Suppressor macrophage treated with lipopolysaccharide for 1 hour (primary cell): ENCODE results near the gene AGTPBP1.
A peak's percentile ranks its signal among the peaks of the same experiment; 100 is the strongest.

Experiments used
- DNase-seq, 3 donors: peaks; one replicate each; pipeline ENCODE4 v3.0.0-alpha.2; 2020 to 2022

The AGTPBP1 gene

DNA sequence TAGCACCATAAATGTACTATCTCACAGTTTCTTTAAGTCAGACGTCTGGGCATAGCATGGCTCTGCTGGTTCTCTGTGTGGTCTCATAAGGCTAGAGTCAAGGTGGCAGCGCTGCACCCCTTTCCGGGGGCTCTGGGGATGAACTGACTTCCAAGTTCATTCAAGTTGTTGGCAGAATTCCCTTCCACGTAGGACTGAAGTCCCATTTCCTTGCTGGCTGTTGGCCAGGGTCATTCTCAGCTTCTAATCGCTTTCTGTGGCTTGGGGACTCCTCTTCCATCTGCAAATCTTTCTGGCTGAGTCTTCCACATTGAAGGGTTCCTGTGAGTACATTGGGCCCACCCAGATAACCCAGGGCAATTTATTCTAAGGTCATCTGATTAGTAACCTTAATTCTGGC lies 211.0 kb downstream of the AGTPBP1 start:
- no peak for DNase-seq

DNA sequence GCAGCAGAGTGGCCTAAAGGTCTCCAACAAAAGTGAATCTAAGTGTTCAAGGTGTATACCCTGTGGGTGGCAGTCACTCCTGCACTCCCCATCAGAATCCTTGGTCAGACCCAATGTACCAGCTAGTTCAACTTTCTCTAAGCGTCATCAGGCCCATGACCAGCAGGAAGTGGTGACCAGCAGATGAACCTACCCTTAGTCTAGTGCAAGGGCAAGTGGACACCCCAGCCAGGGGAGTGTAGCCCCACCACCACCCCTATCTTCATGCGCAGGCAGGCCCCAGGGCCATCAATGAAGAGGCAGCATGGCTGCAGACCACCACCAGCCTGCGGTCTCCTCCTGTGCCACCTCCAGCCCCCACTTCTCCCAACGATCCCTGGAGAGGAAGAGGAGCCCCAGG lies 213.1 kb downstream of the AGTPBP1 start:
- no peak for DNase-seq

- no peak for DNase-seq
Measured at GRCh38 chr9:85528142-85528541, 213.6 kb downstream of the AGTPBP1 start.

- DNase-seq = no peak
Measured at GRCh38 chr9:85527331-85528020, 214.3 kb downstream of the AGTPBP1 start.

GRCh38 chr9:85524531-85524930 lies 217.2 kb downstream of the AGTPBP1 start:
- no peak for DNase-seq

- no peak for DNase-seq
Measured at GRCh38 chr9:85523202-85523601, 218.6 kb downstream of the AGTPBP1 start.

DNA sequence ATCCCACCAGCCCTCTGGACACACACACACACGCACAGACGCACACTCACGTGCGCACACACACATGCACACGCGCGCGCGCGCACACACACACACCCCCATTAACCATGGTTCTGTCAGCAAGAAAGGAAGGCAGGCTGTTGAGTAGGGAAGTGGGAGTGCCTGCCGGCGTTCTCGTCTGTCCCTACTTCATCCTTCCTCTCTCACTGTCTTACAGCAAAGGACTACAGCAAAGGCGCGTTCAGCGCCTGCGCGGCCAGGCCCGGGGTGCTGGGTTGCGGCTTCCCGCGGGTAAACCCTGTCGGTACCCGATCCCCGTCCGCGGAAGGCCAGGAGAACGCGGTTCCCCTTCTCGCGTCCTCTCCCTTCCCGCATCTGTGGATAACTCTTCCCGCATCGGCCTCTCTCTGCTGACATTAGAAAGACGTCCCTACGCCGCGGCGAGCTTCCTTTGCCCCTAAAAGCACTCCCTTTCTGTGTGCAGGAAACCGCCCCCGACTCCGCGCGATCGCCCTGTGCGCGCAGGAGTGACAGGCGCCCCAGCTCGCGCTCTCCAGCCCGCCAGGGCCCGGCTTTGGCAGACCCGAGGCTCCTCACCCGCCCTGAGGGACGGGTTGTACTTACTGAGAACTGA lies 219.2 kb downstream of the AGTPBP1 start:
- peak; percentile 69 to 80 (median 75) for DNase-seq

- no peak for DNase-seq
Measured at GRCh38 chr9:85521371-85522197, 220.2 kb downstream of the AGTPBP1 start.

DNA sequence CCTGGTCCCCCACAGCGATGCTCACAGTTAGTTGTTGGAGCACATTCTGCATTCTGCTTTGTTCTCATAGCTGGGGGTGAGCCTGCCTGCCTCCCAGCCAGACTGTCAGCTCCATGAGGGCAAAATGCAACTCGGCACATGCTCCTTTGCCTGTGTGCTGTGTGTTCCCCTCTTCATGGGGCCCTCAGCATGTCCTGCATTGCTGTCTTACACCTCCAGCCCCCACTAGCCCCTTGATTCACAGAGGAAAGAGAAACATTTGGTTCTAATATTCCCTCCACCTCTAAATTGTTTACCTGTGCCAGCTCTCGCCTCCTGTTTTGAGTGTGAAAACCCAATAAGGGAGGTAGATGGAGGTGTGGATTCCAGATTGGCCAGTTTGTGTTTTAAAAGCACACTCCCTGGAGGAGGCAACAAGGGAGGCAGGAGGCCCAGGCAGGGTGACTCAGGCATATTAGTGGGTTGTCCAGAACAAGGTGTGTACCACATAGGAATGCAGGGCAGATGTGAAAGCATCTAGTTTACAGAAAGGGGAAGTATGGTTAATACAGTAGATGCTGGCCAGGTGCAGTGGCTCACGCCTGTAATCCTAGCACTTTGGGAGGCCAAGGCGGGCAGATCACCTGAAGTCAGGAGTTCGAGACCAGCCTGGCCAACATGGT lies 224.6 kb downstream of the AGTPBP1 start:
- DNase-seq = no peak

GRCh38 chr9:85516455-85516854 lies 225.3 kb downstream of the AGTPBP1 start:
- no peak for DNase-seq

GRCh38 chr9:85515021-85515420 lies 226.7 kb downstream of the AGTPBP1 start:
- no peak for DNase-seq

- no peak for DNase-seq
Measured at GRCh38 chr9:85514256-85514655, 227.5 kb downstream of the AGTPBP1 start.

DNA sequence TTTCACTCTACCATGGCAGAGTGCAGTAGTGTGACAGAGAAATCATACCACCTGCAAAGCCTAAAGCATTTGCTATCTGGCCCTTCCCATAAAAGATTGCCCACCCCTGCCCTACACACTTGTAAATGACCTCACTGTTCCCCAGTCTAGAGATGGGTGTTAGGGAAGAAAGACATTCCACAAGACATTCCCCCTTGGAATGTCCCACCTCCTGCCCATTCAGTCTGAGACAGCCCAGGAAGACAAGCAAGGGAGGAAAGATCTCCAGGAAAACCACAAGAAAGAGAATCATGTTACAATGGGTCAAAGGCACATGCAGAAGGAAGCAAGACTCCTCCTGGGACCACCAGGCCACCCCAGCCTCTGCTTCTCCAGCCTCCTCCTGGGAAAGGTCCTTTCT lies 230.0 kb downstream of the AGTPBP1 start:
- no peak for DNase-seq

GRCh38 chr9:85510830-85511504 lies 230.8 kb downstream of the AGTPBP1 start:
- no peak for DNase-seq

- no peak for DNase-seq
Measured at GRCh38 chr9:85508616-85509015, 233.1 kb downstream of the AGTPBP1 start.

DNA sequence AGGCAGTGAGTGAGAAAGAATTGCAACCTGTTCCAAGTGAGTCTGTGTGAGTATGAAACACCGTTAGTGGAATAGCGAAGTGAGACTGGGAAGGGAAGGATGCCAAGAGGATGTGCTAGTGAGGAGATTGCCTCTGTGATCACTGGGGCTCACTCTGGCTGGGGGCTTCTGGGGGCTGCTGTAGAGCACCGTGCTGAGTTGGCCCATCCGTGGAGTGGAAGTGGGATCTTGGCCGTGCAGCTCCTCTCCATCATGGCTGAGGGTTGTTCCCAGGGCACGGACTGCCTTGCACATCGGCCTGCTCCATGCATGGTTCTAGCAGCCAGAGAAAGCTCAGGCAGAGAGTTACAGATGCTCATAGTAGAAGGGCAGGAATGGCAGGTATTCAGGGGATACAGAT lies 236.1 kb downstream of the AGTPBP1 start:
- DNase-seq = no peak

DNA sequence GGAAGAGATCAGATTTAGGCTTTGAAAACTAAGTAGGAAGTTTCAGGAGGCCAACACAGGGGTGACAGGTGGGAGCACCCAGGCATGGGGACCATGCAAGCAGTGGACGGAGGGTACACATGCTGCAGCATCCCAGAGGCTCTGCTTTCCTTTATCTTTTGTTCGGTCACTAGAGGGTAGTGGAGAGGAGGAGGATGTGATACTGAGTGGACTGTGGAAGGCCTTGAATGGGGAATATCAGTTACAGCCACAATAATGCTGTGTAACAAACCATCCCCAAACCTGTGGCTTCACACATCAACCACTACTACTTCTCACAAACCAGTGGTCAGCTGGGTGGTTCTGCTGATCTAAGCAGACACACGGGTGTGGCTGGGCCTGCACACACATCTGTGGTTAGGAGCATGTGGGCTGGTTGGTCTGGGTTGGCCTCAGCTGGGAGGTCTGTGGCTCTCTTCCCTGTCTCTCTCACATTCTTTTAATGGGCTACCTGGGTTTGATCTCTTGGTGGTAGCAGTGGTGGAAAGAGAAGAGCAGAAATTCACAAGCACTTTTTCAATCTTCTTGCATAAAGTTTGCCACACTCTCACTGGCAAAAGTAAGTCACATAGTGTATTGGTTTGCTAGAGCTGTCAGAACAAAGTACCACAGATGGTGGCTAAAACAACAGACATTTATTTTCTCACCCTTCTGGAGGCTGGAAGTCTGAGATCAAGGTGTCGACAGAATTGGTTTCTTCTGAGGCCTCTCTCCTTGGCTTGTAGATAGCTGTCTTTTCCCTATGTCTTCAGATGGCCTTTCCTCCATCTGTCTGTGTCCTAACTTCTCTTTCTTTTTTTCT lies 238.7 kb downstream of the AGTPBP1 start:
- no peak for DNase-seq

DNA sequence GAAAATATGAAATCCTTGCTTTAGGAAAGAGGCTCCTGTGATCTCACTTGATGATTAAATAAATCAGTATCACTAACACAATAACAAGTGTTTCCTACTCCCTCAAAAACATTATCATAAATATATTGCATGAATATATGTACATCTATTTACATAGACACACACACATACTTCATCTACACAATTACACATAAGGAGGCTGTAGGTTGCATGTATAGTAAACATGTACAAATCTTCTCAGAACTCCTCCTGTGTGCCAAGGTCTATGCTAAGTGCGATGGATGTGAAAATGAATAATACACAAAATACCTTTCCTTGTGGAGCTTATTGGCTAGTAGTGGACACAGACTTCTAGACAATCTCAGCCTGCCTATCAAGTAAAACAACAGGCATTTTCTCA lies 239.9 kb downstream of the AGTPBP1 start:
- no peak for DNase-seq

GRCh38 chr9:85501456-85501855 lies 240.3 kb downstream of the AGTPBP1 start:
- no peak for DNase-seq
